OCI-LY7 (cell line): ENCODE results near the gene SYT2. TPM values are rescaled to one million over a fixed set of nuclear protein-coding genes. Genes with fewer than 3 reads are reported as not detected.
"Not testable (repeated sequence)": the region's sequence is repeated elsewhere in the genome, so short reads cannot be mapped to it uniquely, and the experiment has no call there.

Experiments used
- BruUV-seq: library from RNA; stranded (reverse); fragments of 400-500 nt; replicated peaks from 2 replicates; lab custom pipeline; 2021; lab: Mats Ljungman, UMichigan
- CTCF ChIA-PET: fragments of 300-600 bp; sonication (Branson Sonifier 250); formaldehyde crosslinking; loops from one replicate; lab custom pipeline; 2022; ENCODE audit warnings: antibody characterized with exemption; ENCODE audit not compliant: unreplicated experiment; lab: Charles Lee
- POLR2A ChIA-PET: fragments of 300-600 bp; sonication (Branson Sonifier 250); formaldehyde crosslinking; loops from one replicate; lab custom pipeline; 2022; ENCODE audit warnings: antibody characterized with exemption; lab: Charles Lee
- DNase-seq: peaks from one replicate; pipeline ENCODE4 v3.0.0-alpha.2; 2015; ENCODE audit warnings: low spot score
- H2AFZ ChIP-seq: fragments of 200-600 bp; sonication (generic), shearing (Covaris generic); 2 replicates; pipeline ENCODE4 v1.6.1; 2014; ENCODE audit warnings: mild to moderate bottlenecking, antibody characterized with exemption, low read length, moderate library complexity
- H3K27ac ChIP-seq: fragments of 200-600 bp; sonication (generic); 2 replicates; pipeline ENCODE4 v1.5.1; 2014; ENCODE audit warnings: mixed run types, low read depth, mild to moderate bottlenecking, moderate library complexity, low read length, inconsistent platforms; ENCODE audit not compliant: poor library complexity, severe bottlenecking
- H3K36me3 ChIP-seq: fragments of 200-600 bp; sonication (generic); 2 replicates; pipeline ENCODE4 v1.6.1; 2014; ENCODE audit warnings: mild to moderate bottlenecking, antibody characterized with exemption, low read length, moderate library complexity, mixed read lengths; ENCODE audit not compliant: insufficient read depth
- H3K4me1 ChIP-seq: fragments of 200-600 bp; sonication (generic); 2 replicates; pipeline ENCODE4 v1.5.1; 2014; ENCODE audit warnings: mild to moderate bottlenecking, low read length; ENCODE audit not compliant: insufficient read depth, poor library complexity, severe bottlenecking
- H3K4me2 ChIP-seq: fragments of 200-600 bp; sonication (generic); 2 replicates; pipeline ENCODE4 v1.6.1; 2014; ENCODE audit warnings: mild to moderate bottlenecking, low read length
- H3K4me3 ChIP-seq: fragments of 200-600 bp; sonication (generic); 2 replicates; pipeline ENCODE4 v1.5.1; 2014; ENCODE audit warnings: mild to moderate bottlenecking, low read depth, low read length; ENCODE audit not compliant: poor library complexity, severe bottlenecking
- H3K79me2 ChIP-seq: fragments of 200-600 bp; sonication (generic); 2 replicates; pipeline ENCODE4 v1.6.1; 2016; ENCODE audit warnings: low read depth, mild to moderate bottlenecking, low read length, moderate library complexity, mixed read lengths; ENCODE audit not compliant: insufficient read depth
- H3K9me2 ChIP-seq: fragments of 200-600 bp; sonication (generic); 2 replicates; pipeline ENCODE4 v1.6.1; 2016; ENCODE audit warnings: mild to moderate bottlenecking, low read length, mixed read lengths; ENCODE audit not compliant: insufficient read depth
- H3K9me3 ChIP-seq: fragments of 200-600 bp; sonication (generic); 2 replicates; pipeline ENCODE4 v1.6.1; 2014; ENCODE audit warnings: mild to moderate bottlenecking, mixed run types, low read length, mixed read lengths
- H4K20me1 ChIP-seq: fragments of 200-600 bp; sonication (generic); 2 replicates; pipeline ENCODE4 v1.6.1; 2014; ENCODE audit warnings: mild to moderate bottlenecking, antibody characterized with exemption, low read length, moderate library complexity, mixed read lengths; ENCODE audit not compliant: insufficient read depth
- CTCF ChIP-seq: fragments of 200-600 bp; sonication (generic); conservative IDR thresholded peaks from 2 replicates; pipeline ENCODE4 v1.5.1; 2014; ENCODE audit warnings: mild to moderate bottlenecking, antibody characterized with exemption, low read length, moderate library complexity, mixed read lengths
- EZH2phosphoT487 ChIP-seq: fragments of 200-600 bp; sonication (generic); IDR thresholded peaks from 2 replicates; pipeline ENCODE4 v1.6.1; 2018; ENCODE audit warnings: low read depth, borderline replicate concordance, mild to moderate bottlenecking, mixed run types, antibody characterized with exemption, low read length, moderate library complexity, mixed read lengths
- intact Hi-C: fragments of 100-400 bp; cut with micrococcal nuclease; formaldehyde crosslinking; loops from one replicate; pipeline ENCODE4 v1.10.0; 2022; ENCODE audit not compliant: unreplicated experiment
- total RNA-seq, 2 experiments: library from RNA; depleted of rRNA in 1 of 2; stranded (reverse); fragments of >200 nt in 1 of 2; shearing (Covaris generic) in 1 of 2; gene quantifications; 2 replicates each; pipeline ENCODE4 v1.2.3, GENCODE V29; 2014 to 2022

SYT2 gene
- total RNA-seq, 2 experiments from 2014 or later: not detected

GRCh38 chr1:202584707-202585589, 125.3 kb downstream of the SYT2 start:
- H3K4me1 ChIP-seq: peaks cover 10% of the 10 kb centered on the region
- H3K4me3 ChIP-seq: no peak overlapping the region
- no peaks in the 10 kb centered on the region for H4K20me1 ChIP-seq
- no peak overlapping the region for H2AFZ ChIP-seq
- no TSS peak for BruUV-seq
- no peaks in the 10 kb centered on the region for H3K9me3 ChIP-seq
- ChIA-PET POLR2A (interaction anchor here (0.6 to 1.0 kb wide), 2 partner anchors 10 kb away, joined by 3 read pairs; no protein-coding TSS in a partner anchor), CTCF (no interaction called here)
- no peak for DNase-seq
- no peaks in the 10 kb centered on the region for H3K79me2 ChIP-seq
- intact Hi-C loops: no loop called here
- H3K27ac ChIP-seq: no peak overlapping the region
- H3K4me2 ChIP-seq: no peak overlapping the region
- H3K36me3 ChIP-seq: no peaks in the 10 kb centered on the region
- TF ChIP-seq CTCF (no peak), EZH2phosphoT487 (no peak)
- no peaks in the 10 kb centered on the region for H3K9me2 ChIP-seq

- H2AFZ ChIP-seq, H3K27ac ChIP-seq, intact Hi-C loops, H3K4me2 ChIP-seq, CTCF ChIA-PET, H3K4me3 ChIP-seq, DNase-seq, H3K79me2 ChIP-seq, H3K9me2 ChIP-seq, H4K20me1 ChIP-seq, BruUV-seq, H3K36me3 ChIP-seq, H3K4me1 ChIP-seq, H3K9me3 ChIP-seq: not testable (repeated sequence)
- POLR2A ChIA-PET: interaction anchor here (0.6 kb wide), 1 partner anchor 173 kb away, joined by 4 read pairs; no protein-coding TSS in a partner anchor
Measured at GRCh38 chr1:202582350-202582749, 127.9 kb downstream of the SYT2 start.

- intact Hi-C loops: no loop called here
- DNase-seq: no peak
- no peak overlapping the region for H2AFZ ChIP-seq
- no peaks in the 10 kb centered on the region for H3K36me3 ChIP-seq
- no peaks in the 10 kb centered on the region for H3K9me2 ChIP-seq
- POLR2A ChIA-PET: interaction anchor here (0.6 kb wide), 1 partner anchor 120 kb away, joined by 9 read pairs; no protein-coding TSS in a partner anchor
- no TSS peak for BruUV-seq
- no peak overlapping the region for H3K4me3 ChIP-seq
- H3K27ac ChIP-seq: no peak overlapping the region
- no peaks in the 10 kb centered on the region for H3K79me2 ChIP-seq
- no peaks in the 10 kb centered on the region for H3K9me3 ChIP-seq
- no peaks in the 10 kb centered on the region for H3K4me1 ChIP-seq
- TF ChIP-seq EZH2phosphoT487: no peak
- TF ChIP-seq CTCF: no peak
- no peaks in the 10 kb centered on the region for H4K20me1 ChIP-seq
- no peak overlapping the region for H3K4me2 ChIP-seq
- CTCF ChIA-PET: no interaction called here
Measured at GRCh38 chr1:202580619-202581018, 129.6 kb downstream of the SYT2 start.
